Keratinocyte (primary cell): ENCODE data around the gene TAF1A. TPM values are rescaled to one million over a fixed set of nuclear protein-coding genes. Genes with fewer than 3 reads are reported as not detected.

Experiments
- DNase-seq: peaks from one replicate; pipeline ENCODE4 v3.0.0-alpha.2; 2011; ENCODE audit warnings: low read depth, missing footprints, low spot score
- FAIRE-seq: peaks from 2 replicates; lab custom pipeline; 2011; peaks lifted over from hg19 to GRCh38; lab: Jason Lieb, UNC
- H2AFZ ChIP-seq: 2 replicates; pipeline ENCODE4 v1.6.0; 2012; ENCODE audit warnings: low read length, control low read depth, inconsistent platforms; ENCODE audit not compliant: control insufficient read depth
- H3K27ac ChIP-seq: 2 replicates; pipeline ENCODE4 v1.5.1; 2011; ENCODE audit warnings: low read length; ENCODE audit not compliant: control insufficient read depth, insufficient read depth
- H3K27me3 ChIP-seq: 3 replicates; pipeline ENCODE4 v1.6.0; 2011; ENCODE audit warnings: low read length; ENCODE audit not compliant: control insufficient read depth, insufficient read depth; ENCODE audit errors: extremely low read depth
- H3K36me3 ChIP-seq, 2 experiments: 2 replicates in 1 of 2; 3 replicates in 1 of 2; pipeline ENCODE4 v1.5.1; 2011; ENCODE audit warnings: low read length in 2 of 2, mild to moderate bottlenecking in 1 of 2; ENCODE audit not compliant: control insufficient read depth in 2 of 2, insufficient read depth in 2 of 2; ENCODE audit errors: extremely low read depth in 1 of 2
- H3K4me1 ChIP-seq: 3 replicates; pipeline ENCODE4 v1.5.1; 2011; ENCODE audit warnings: low read length; ENCODE audit not compliant: control insufficient read depth, insufficient read depth; ENCODE audit errors: extremely low read depth
- H3K4me2 ChIP-seq: 3 replicates; pipeline ENCODE4 v1.6.0; 2011; ENCODE audit warnings: low read depth, low read length; ENCODE audit not compliant: control insufficient read depth, insufficient read depth; ENCODE audit errors: extremely low read depth
- H3K4me3 ChIP-seq, 3 experiments: fragments of 200-600 bp in 1 of 3; sonication (generic) in 1 of 3; 2 replicates in 2 of 3; 3 replicates in 1 of 3; pipeline ENCODE4 v1.5.1; 2011 to 2016; ENCODE audit warnings: low read length in 3 of 3, mild to moderate bottlenecking in 3 of 3, control low read depth in 2 of 3, inconsistent platforms in 1 of 3, low read depth in 1 of 3, mixed read lengths in 1 of 3, mixed run types in 1 of 3, moderate library complexity in 1 of 3; ENCODE audit not compliant: control insufficient read depth in 2 of 3, insufficient read depth in 2 of 3; ENCODE audit errors: extremely low read depth in 1 of 3
- H3K79me2 ChIP-seq: 2 replicates; pipeline ENCODE4 v1.6.0; 2012; ENCODE audit warnings: low read length; ENCODE audit not compliant: control insufficient read depth, insufficient read depth
- H3K9ac ChIP-seq: 3 replicates; pipeline ENCODE4 v1.6.0; 2011; ENCODE audit warnings: low read length; ENCODE audit not compliant: control insufficient read depth, insufficient read depth; ENCODE audit errors: extremely low read depth
- H3K9me1 ChIP-seq: 3 replicates; pipeline ENCODE4 v1.6.0; 2011; ENCODE audit warnings: low read length; ENCODE audit not compliant: control insufficient read depth, insufficient read depth; ENCODE audit errors: extremely low read depth
- H3K9me3 ChIP-seq: 2 replicates; pipeline ENCODE4 v1.5.1; 2012; ENCODE audit warnings: low read depth, low read length; ENCODE audit not compliant: control insufficient read depth
- H4K20me1 ChIP-seq: 3 replicates; pipeline ENCODE4 v1.6.0; 2011; ENCODE audit warnings: low read length; ENCODE audit not compliant: control insufficient read depth, insufficient read depth; ENCODE audit errors: extremely low read depth
- CTCF ChIP-seq, 3 experiments: IDR thresholded peaks in 1 of 3; conservative IDR thresholded peaks in 1 of 3; optimal IDR thresholded peaks in 1 of 3; 2 replicates in 2 of 3; 3 replicates in 1 of 3; pipeline versions ENCODE3 to v1.5.1; 2011; ENCODE audit warnings: low read length in 3 of 3, mild to moderate bottlenecking in 3 of 3, moderate library complexity in 2 of 3, control low read depth in 1 of 3, inconsistent platforms in 1 of 3; ENCODE audit not compliant: insufficient read depth in 2 of 3; ENCODE audit errors: extremely low read depth in 1 of 3
- EZH2 ChIP-seq: IDR thresholded peaks from one replicate; pipeline ENCODE4 v1.6.1; 2012; ENCODE audit warnings: inconsistent platforms, mild to moderate bottlenecking, low read length, moderate library complexity
- dilution Hi-C: fragments of 300-500 bp; cut with MboI; formaldehyde crosslinking; loops from one replicate; pipeline ENCODE4 v1.7.0; 2020; ENCODE audit warnings: low sequenced_read_pairs; ENCODE audit not compliant: extremely low pct_ligation_motif_present
- polyA plus RNA-seq, 5 experiments: library from polyadenylated mRNA; depleted of rRNA in 3 of 5; stranded (reverse) in 3 of 5; stranded (forward) in 1 of 5; unstranded in 1 of 5; fragments of >200 nt; gene quantifications; 1 replicate in 1 of 5; 2 replicates in 3 of 5; 3 replicates in 1 of 5; pipeline versions ENCODE4 v1.2.1 to v1.2.3, GENCODE V29; 2011 to 2012; ENCODE audit warnings: missing spikeins in 2 of 5, low read depth in 1 of 5, low replicate concordance in 1 of 5

The TAF1A gene
- polyA plus RNA-seq, 1 donor (not counting 4 experiments of a cell fraction or from before 2014, with no cell fraction given) = 7.2 TPM

- no peaks in the 10 kb centered on the region for H3K79me2 ChIP-seq
- FAIRE-seq (no peak), DNase-seq (no peak)
- H3K27me3 ChIP-seq = no peaks in the 10 kb centered on the region
- H2AFZ ChIP-seq = no peak overlapping the region
- TF ChIP-seq CTCF (optimal IDR thresholded peaks at IDR 0.05 in 1 of 3, IDR thresholded peaks at IDR 0.05 in 1 of 3, conservative IDR thresholded peaks at IDR 0.05 in 1 of 3; ENCODE audit: extremely low read depth in 1 of 3, insufficient read depth in 2 of 3, low read length in 3 of 3) = no peak
- TF ChIP-seq EZH2 = no peak
- H3K36me3 ChIP-seq = peaks cover 10 to 12% of the 10 kb centered on the region in 2 experiments
- H3K4me1 ChIP-seq = no peaks in the 10 kb centered on the region
- H3K9me1 ChIP-seq = no peaks in the 10 kb centered on the region
- H3K27ac ChIP-seq = no peak overlapping the region
- no peak overlapping the region for H3K4me3 ChIP-seq
- H3K4me2 ChIP-seq = no peak overlapping the region
- no peak overlapping the region for H3K9ac ChIP-seq
- no peaks in the 10 kb centered on the region for H3K9me3 ChIP-seq
- dilution Hi-C loops = no loop called here
- H4K20me1 ChIP-seq = no peaks in the 10 kb centered on the region
These were observed 40.3 kb upstream of the TAF1A start for GRCh38 chr1:222629921-222630535.

DNA sequence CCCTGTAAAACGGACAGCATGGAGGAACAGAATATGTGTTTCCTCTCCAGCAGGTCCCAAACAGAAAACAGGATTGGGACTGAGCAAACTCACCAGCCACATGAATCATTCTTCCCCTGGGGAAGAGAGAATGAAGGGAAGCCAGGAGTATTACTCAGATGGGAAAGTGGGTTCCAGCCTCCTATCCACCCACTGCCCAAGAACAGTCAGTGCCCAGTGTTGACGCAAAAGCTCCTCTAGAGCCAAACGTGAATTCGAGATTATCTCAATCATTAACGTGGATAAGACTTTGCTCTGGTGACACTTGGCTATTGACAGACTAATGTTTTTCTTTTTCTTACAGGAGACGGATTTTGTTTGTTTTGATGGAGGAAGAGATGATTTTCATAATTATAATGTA is 37.5 kb upstream of the TAF1A start:
- no peaks in the 10 kb centered on the region for H4K20me1 ChIP-seq
- H3K9me1 ChIP-seq = no peaks in the 10 kb centered on the region
- H3K9ac ChIP-seq = no peak overlapping the region
- no peak for TF ChIP-seq CTCF (optimal IDR thresholded peaks at IDR 0.05 in 1 of 3, IDR thresholded peaks at IDR 0.05 in 1 of 3, conservative IDR thresholded peaks at IDR 0.05 in 1 of 3; ENCODE audit: extremely low read depth in 1 of 3, insufficient read depth in 2 of 3, low read length in 3 of 3)
- no peak for TF ChIP-seq EZH2
- no peaks in the 10 kb centered on the region for H3K27me3 ChIP-seq
- peaks cover 10% of the 10 kb centered on the region in 2 experiments for H3K36me3 ChIP-seq
- dilution Hi-C loops = no loop called here
- no peak overlapping the region for H3K27ac ChIP-seq
- no peak overlapping the region for H2AFZ ChIP-seq
- no peak for FAIRE-seq
- no peak overlapping the region for H3K4me3 ChIP-seq
- no peaks in the 10 kb centered on the region for H3K9me3 ChIP-seq
- H3K4me1 ChIP-seq = no peaks in the 10 kb centered on the region
- H3K4me2 ChIP-seq = no peak overlapping the region
- H3K79me2 ChIP-seq = no peaks in the 10 kb centered on the region
- no peak for DNase-seq
